A549 (cell line): ENCODE results near the gene ADO. TPM values are rescaled to one million over a fixed set of nuclear protein-coding genes. Genes with fewer than 3 reads are reported as not detected.

Experiments used
- ATAC-seq, 2 experiments: fragments of 200-7000 bp in 1 of 2; fragments of >200 bp in 1 of 2; cut with Nextera tagmentation in 1 of 2; cut with Tn5 transposase in 1 of 2; 3 replicates each; pipeline versions ENCODE4 v1.8.0 to v1.9.1; 2018 to 2020; ENCODE audit warnings: mild to moderate bottlenecking in 1 of 2, moderate library complexity in 1 of 2
- CTCF ChIA-PET: fragments of 300-600 bp; sonication (Branson Sonifier 250); formaldehyde crosslinking; extraction: SDS; loops from one replicate; lab custom pipeline; 2021; ENCODE audit warnings: antibody characterized with exemption, inconsistent platforms; lab: Yijun Ruan, JAX
- POLR2A ChIA-PET: fragments of 350-600 bp; formaldehyde crosslinking; extraction: SDS; loops from one replicate; lab custom pipeline; 2021; ENCODE audit warnings: antibody characterized with exemption, inconsistent platforms; lab: Yijun Ruan, JAX
- DNase-seq, 2 experiments: peaks; one replicate each; pipeline versions ENCODE4 v3.0.0 to v3.0.0-alpha.2; 2011 to 2016; ENCODE audit warnings: low read depth in 1 of 2, low spot score in 1 of 2
- FAIRE-seq: peaks from 2 replicates; lab custom pipeline; 2011; peaks lifted over from hg19 to GRCh38; lab: Jason Lieb, UNC
- H3K27ac ChIP-seq, 2 experiments: fragments of >200 bp; sonication (Bioruptor Twin); formaldehyde crosslinking; 3 replicates each; pipeline ENCODE4 v1.5.1; 2016 to 2017
- H3K4me1 ChIP-seq: fragments of >200 bp; sonication (Bioruptor Twin); formaldehyde crosslinking; 3 replicates; pipeline ENCODE4 v1.6.1; 2016
- H3K4me2 ChIP-seq: fragments of >200 bp; sonication (Bioruptor Twin); formaldehyde crosslinking; 3 replicates; pipeline ENCODE4 v1.6.1; 2016
- H3K4me3 ChIP-seq: fragments of >200 bp; sonication (Bioruptor Twin); formaldehyde crosslinking; 3 replicates; pipeline ENCODE4 v1.5.1; 2016
- H3K9me3 ChIP-seq: fragments of >200 bp; sonication (Bioruptor Twin); formaldehyde crosslinking; 3 replicates; pipeline ENCODE4 v1.6.1; 2016
- BHLHE40 ChIP-seq: IDR thresholded peaks from 2 replicates; pipeline ENCODE4 v1.6.1; 2012; ENCODE audit warnings: low read depth, low read length, inconsistent platforms
- CBX2 ChIP-seq: fragments of 200-600 bp; sonication (generic); IDR thresholded peaks from 2 replicates; pipeline ENCODE4 v1.6.1; 2016; ENCODE audit warnings: low read depth, mild to moderate bottlenecking, borderline replicate concordance
- CBX8 ChIP-seq: fragments of 200-600 bp; sonication (generic); IDR thresholded peaks from 2 replicates; pipeline ENCODE4 v1.6.1; 2016
- CEBPB ChIP-seq, 2 experiments: fragments of >200 bp in 1 of 2; sonication (Bioruptor Twin) in 1 of 2; formaldehyde crosslinking in 1 of 2; IDR thresholded peaks; 2 replicates each; pipeline ENCODE4 v1.6.1; 2012 to 2016
- CHD2 ChIP-seq: fragments of 150-350 bp; IDR thresholded peaks from 2 replicates; pipeline ENCODE4 v1.6.1; 2014; ENCODE audit warnings: low read length; ENCODE audit not compliant: partially characterized antibody
- EHF ChIP-seq: fragments of 250-450 bp; sonication (Bioruptor Pico); IDR thresholded peaks from 2 replicates; pipeline ENCODE4 v1.5.0; 2020; ENCODE audit warnings: mild to moderate bottlenecking
- EHMT2 ChIP-seq: fragments of 200-600 bp; sonication (generic); IDR thresholded peaks from 2 replicates; pipeline ENCODE4 v1.6.1; 2016; ENCODE audit warnings: antibody characterized with exemption, low read depth, mild to moderate bottlenecking, moderate library complexity
- FOSL2 ChIP-seq, 2 experiments: fragments of 450-650 bp in 1 of 2; fragments of >200 bp in 1 of 2; sonication (Bioruptor Twin) in 1 of 2; formaldehyde crosslinking; IDR thresholded peaks; 2 replicates each; pipeline versions ENCODE4 v1.5.0 to v1.6.1; 2016 to 2020; ENCODE audit warnings: mild to moderate bottlenecking in 1 of 2, moderate library complexity in 1 of 2
- FOXS1 ChIP-seq: fragments of 250-450 bp; sonication (Bioruptor Pico); IDR thresholded peaks from 2 replicates; pipeline ENCODE4 v1.5.0; 2020; ENCODE audit warnings: mild to moderate bottlenecking, moderate library complexity
- GATA3 ChIP-seq: IDR thresholded peaks from 2 replicates; pipeline ENCODE4 v1.6.1; 2012; ENCODE audit warnings: borderline replicate concordance
- HOXB5 ChIP-seq: fragments of 250-450 bp; sonication (Bioruptor Pico); IDR thresholded peaks from 2 replicates; pipeline ENCODE4 v1.5.0; 2020; ENCODE audit warnings: mild to moderate bottlenecking, moderate library complexity
- JUN ChIP-seq, 2 experiments: fragments of >200 bp; sonication (Bioruptor Twin); formaldehyde crosslinking; IDR thresholded peaks; 2 replicates in 1 of 2; 3 replicates in 1 of 2; pipeline ENCODE4 v1.6.1; 2016 to 2017
- JUNB ChIP-seq: fragments of >200 bp; sonication (Bioruptor Twin); formaldehyde crosslinking; IDR thresholded peaks from 2 replicates; pipeline ENCODE4 v1.6.1; 2016
- MAFK ChIP-seq: fragments of 450-650 bp; IDR thresholded peaks from 2 replicates; pipeline ENCODE4 v1.6.1; 2014; ENCODE audit not compliant: partially characterized antibody
- MAZ ChIP-seq: fragments of 150-350 bp; IDR thresholded peaks from 2 replicates; pipeline ENCODE4 v1.6.1; 2014; ENCODE audit warnings: antibody characterized with exemption, low read depth, low read length, borderline replicate concordance
- MYC ChIP-seq: IDR thresholded peaks from 2 replicates; pipeline ENCODE4 v1.6.1; 2012; ENCODE audit warnings: mild to moderate bottlenecking, inconsistent platforms, low read length, improper control_type of control experiment, borderline replicate concordance
- POLR2A ChIP-seq: IDR thresholded peaks from 2 replicates; pipeline ENCODE4 v1.6.1; 2012; ENCODE audit warnings: mild to moderate bottlenecking, low read length
- RAD21 ChIP-seq, 2 experiments: fragments of >200 bp in 1 of 2; sonication (Bioruptor Twin) in 1 of 2; formaldehyde crosslinking in 1 of 2; IDR thresholded peaks in 1 of 2; conservative IDR thresholded peaks in 1 of 2; 2 replicates in 1 of 2; 3 replicates in 1 of 2; pipeline ENCODE4 v1.6.1; 2012 to 2018; ENCODE audit warnings: inconsistent platforms in 1 of 2
- RARB ChIP-seq: fragments of 250-450 bp; sonication (Bioruptor Pico); IDR thresholded peaks from 2 replicates; pipeline ENCODE4 v1.8.0; 2021; ENCODE audit warnings: mild to moderate bottlenecking, moderate library complexity
- ZC3H11A ChIP-seq: fragments of 450-650 bp; IDR thresholded peaks from 2 replicates; pipeline ENCODE4 v1.6.1; 2014; ENCODE audit warnings: antibody characterized with exemption, mild to moderate bottlenecking
- ZNF302 ChIP-seq: fragments of 250-450 bp; sonication (Bioruptor Pico); IDR thresholded peaks from 2 replicates; pipeline ENCODE4 v1.9.0; 2021; ENCODE audit warnings: inconsistent platforms, mild to moderate bottlenecking, moderate library complexity
- ZSCAN20 ChIP-seq: fragments of 250-450 bp; sonication (Bioruptor Pico); IDR thresholded peaks from 2 replicates; pipeline ENCODE4 v1.8.0; 2022; ENCODE audit warnings: mild to moderate bottlenecking, moderate library complexity
- WGBS: methylation state at CpG from one replicate; pipeline ENCODE4 v1.1.6; 2017; ENCODE audit errors: missing lambda C conversion rate; 5-methylcytosine and 5-hydroxymethylcytosine counted together
- polyA plus RNA-seq, 4 experiments: library from polyadenylated mRNA; depleted of rRNA in 3 of 4; stranded (reverse); fragments of >200 nt; fragmentation: RNase III in 1 of 4; extraction: RNeasy Plus Mini Kit Qiagen cat#74134 plus additional on column Dnase treatment in 1 of 4; gene quantifications; 2 replicates in 3 of 4; 3 replicates in 1 of 4; pipeline ENCODE4 v1.2.3, GENCODE V29; 2011 to 2017
- TF ChIP-seq, protein P1 (sequence below): fragments of 150-350 bp; IDR thresholded peaks from 2 replicates; pipeline ENCODE4 v1.6.1; 2014; ENCODE audit warnings: low read depth, mild to moderate bottlenecking, low read length
- TF ChIP-seq, protein P2 (sequence below): IDR thresholded peaks from 2 replicates; pipeline ENCODE4 v1.6.1; 2012
- TF ChIP-seq, protein P3 (sequence below): fragments of >200 bp; sonication (Bioruptor Twin); formaldehyde crosslinking; IDR thresholded peaks from 3 replicates; pipeline ENCODE4 v1.6.1; 2016

The ADO gene
- polyA plus RNA-seq, 2 of the 4 experiments (the other 2 are of a cell fraction): 18.8 to 23.2 TPM

DNA sequence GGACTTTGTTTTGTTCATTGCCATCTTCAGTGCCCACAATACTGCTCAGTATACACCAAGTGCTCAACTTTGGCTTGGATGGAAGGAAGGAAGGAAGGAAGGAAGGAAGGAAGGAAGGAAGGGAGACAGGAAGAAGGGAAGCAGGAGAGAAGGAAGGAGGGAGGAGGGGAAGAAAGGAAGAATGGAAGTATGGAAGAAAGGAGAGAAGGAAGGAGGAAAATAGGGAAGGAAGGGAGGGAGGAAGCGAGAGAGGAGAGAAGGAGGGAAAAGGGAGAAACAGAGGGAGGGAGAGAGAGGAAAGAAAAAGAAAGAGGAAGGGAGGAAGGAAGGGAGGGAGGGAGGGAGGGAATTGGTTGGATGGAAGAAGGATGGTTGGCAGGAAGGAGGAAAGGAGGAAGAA is 49.6 kb upstream of the ADO start:
- H3K9me3 ChIP-seq: no peaks in the 10 kb centered on the region
- FAIRE-seq: no peak
- no peak overlapping the region for H3K27ac ChIP-seq
- no peak for TF ChIP-seq ZNF302 (CRISPR knock-in tag)
- no peak for TF ChIP-seq JUNB
- TF ChIP-seq EHMT2: no peak
- TF ChIP-seq, protein P1, sequence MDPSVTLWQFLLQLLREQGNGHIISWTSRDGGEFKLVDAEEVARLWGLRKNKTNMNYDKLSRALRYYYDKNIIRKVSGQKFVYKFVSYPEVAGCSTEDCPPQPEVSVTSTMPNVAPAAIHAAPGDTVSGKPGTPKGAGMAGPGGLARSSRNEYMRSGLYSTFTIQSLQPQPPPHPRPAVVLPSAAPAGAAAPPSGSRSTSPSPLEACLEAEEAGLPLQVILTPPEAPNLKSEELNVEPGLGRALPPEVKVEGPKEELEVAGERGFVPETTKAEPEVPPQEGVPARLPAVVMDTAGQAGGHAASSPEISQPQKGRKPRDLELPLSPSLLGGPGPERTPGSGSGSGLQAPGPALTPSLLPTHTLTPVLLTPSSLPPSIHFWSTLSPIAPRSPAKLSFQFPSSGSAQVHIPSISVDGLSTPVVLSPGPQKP: no peak
- no peak for TF ChIP-seq CHD2
- no peak for TF ChIP-seq CBX2
- no peak for TF ChIP-seq RAD21 (conservative IDR thresholded peaks at IDR 0.05 in 1 of 2, IDR thresholded peaks at IDR 0.05 in 1 of 2)
- no peak for TF ChIP-seq FOSL2 (IDR thresholded peaks at IDR 0.05)
- TF ChIP-seq FOSL2 (CRISPR knock-in tag; IDR thresholded peaks at IDR 0.05): no peak
- no peak for TF ChIP-seq GATA3
- TF ChIP-seq FOXS1 (CRISPR knock-in tag): no peak
- TF ChIP-seq POLR2A: no peak
- TF ChIP-seq HOXB5 (CRISPR knock-in tag): no peak
- TF ChIP-seq CBX8: no peak
- TF ChIP-seq CEBPB (IDR thresholded peaks at IDR 0.05): no peak
- TF ChIP-seq JUN (IDR thresholded peaks at IDR 0.05): no peak
- TF ChIP-seq, all 56 proteins: peak for 0
- H3K4me1 ChIP-seq: no peaks in the 10 kb centered on the region
- CTCF ChIA-PET: interaction anchor here (1.3 kb wide), 1 partner anchor 17 kb away, joined by 3 read pairs; no protein-coding TSS in a partner anchor
- ATAC-seq (no peak), DNase-seq (no peak)
- no peak overlapping the region for H3K4me3 ChIP-seq
- WGBS: 50% methylated on average over 1 of the region's 1 CpG
- no peak overlapping the region for H3K4me2 ChIP-seq
- POLR2A ChIA-PET: no interaction called here

DNA sequence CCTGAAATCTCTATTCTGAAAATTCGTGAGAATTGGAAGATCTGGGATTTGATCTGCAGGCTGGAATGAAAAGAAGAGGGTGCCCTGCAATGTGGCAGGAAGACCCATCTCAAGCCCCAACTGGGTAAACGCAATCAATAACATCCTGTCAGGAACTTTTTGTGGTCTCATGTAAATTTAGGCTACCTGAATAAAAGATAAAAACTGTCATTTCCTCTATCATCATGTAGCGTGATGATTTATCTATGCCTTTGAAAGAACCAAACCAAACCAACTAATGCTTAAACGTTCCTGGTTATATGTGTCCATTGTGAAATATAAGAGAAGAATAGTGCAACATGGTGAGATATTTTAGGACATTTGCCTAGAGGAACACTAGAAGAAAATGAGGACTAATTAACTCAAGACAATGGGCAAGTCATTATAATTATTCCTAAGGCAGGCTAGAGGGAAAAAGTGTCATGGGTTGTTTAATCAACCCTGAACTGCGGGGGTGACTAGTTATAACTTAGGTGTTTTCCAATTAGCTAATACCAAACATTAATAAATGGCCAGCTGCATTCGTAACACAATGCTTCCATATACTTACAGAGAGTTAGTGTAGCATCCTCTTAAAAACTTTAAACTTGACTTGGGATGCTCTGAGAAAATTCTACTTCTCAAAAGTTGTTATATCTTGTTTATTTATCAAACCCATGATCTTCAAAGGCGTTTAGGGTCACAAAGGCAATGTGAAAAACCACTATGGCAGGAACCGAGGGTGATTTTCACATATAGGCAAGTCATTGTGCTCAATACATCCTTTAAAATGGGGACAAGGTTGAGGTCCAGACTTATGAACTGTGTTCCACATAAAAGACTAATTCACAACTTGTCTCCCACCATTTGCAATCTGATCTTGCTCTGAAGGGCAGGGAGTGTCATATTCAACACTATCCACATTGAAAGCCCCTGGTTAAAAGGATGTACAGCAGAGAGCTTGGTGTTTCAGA is 48.6 kb upstream of the ADO start:
- Histone ChIP-seq H3K27ac (no peak overlapping the region), H3K9me3 (no peaks in the 10 kb centered on the region), H3K4me2 (no peak overlapping the region), H3K4me3 (no peak overlapping the region), H3K4me1 (no peaks in the 10 kb centered on the region)
- 17% methylated on average over 8 of the region's 8 CpGs for WGBS
- POLR2A ChIA-PET: no interaction called here
- CTCF ChIA-PET: no interaction called here
- DNase-seq: no peak
- no peak for TF ChIP-seq FOSL2 (IDR thresholded peaks at IDR 0.05)
- no peak for TF ChIP-seq FOSL2 (CRISPR knock-in tag; IDR thresholded peaks at IDR 0.05)
- no peak for TF ChIP-seq ZSCAN20 (CRISPR knock-in tag)
- TF ChIP-seq, protein P2, sequence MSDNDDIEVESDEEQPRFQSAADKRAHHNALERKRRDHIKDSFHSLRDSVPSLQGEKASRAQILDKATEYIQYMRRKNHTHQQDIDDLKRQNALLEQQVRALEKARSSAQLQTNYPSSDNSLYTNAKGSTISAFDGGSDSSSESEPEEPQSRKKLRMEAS: no peak
- no peak for TF ChIP-seq MAFK
- no peak for TF ChIP-seq ZC3H11A
- TF ChIP-seq MYC: no peak
- no peak for TF ChIP-seq JUNB
- ATAC-seq: no peak
- FAIRE-seq: no peak

DNA sequence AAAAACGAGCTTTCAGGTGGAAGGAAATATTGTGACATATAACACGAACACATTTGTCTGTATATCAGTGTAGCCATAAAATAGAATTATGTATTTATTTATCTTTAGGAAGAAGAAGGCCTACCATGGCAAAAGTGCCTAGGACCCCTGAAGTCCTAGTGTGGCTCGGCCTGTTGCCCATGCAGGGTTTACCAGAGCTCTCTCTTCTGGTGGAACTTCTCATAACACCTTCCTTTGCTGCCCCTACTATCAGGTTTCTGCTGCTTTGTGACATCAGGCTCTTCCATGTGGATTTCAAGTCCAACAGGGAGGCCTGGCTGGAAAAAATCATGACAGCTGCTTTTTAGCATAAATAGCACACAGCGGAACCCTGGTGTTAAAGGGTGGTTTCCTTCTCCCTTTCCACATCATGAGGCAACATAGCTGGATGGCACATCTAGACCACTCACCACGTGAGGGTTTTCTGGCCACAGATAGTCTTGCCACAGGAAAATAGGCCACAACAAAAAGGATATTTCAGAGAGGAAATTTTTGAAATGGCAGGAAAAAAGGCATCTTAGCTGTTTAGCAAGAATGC is 44.8 kb upstream of the ADO start:
- H3K9me3 ChIP-seq: no peaks in the 10 kb centered on the region
- H3K4me2 ChIP-seq: no peak overlapping the region
- WGBS: 38% methylated on average over 5 of the region's 5 CpGs
- FAIRE-seq (no peak), ATAC-seq (no peak), DNase-seq (no peak)
- TF ChIP-seq EHMT2: no peak
- no peak for TF ChIP-seq EHF (CRISPR knock-in tag)
- no peak for TF ChIP-seq ZSCAN20 (CRISPR knock-in tag)
- no peak for TF ChIP-seq POLR2A
- TF ChIP-seq, protein P2: no peak
- TF ChIP-seq CBX2: no peak
- TF ChIP-seq MAZ: no peak
- TF ChIP-seq ZC3H11A: no peak
- TF ChIP-seq, protein P1: no peak
- no peak for TF ChIP-seq RARB (CRISPR knock-in tag)
- TF ChIP-seq BHLHE40: no peak
- TF ChIP-seq, protein P3, sequence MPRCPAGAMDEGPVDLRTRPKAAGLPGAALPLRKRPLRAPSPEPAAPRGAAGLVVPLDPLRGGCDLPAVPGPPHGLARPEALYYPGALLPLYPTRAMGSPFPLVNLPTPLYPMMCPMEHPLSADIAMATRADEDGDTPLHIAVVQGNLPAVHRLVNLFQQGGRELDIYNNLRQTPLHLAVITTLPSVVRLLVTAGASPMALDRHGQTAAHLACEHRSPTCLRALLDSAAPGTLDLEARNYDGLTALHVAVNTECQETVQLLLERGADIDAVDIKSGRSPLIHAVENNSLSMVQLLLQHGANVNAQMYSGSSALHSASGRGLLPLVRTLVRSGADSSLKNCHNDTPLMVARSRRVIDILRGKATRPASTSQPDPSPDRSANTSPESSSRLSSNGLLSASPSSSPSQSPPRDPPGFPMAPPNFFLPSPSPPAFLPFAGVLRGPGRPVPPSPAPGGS: no peak
- TF ChIP-seq HOXB5 (CRISPR knock-in tag): no peak
- no peaks in the 10 kb centered on the region for H3K4me1 ChIP-seq
- no peak overlapping the region for H3K4me3 ChIP-seq
- ChIA-PET CTCF (no interaction called here), POLR2A (no interaction called here)
- H3K27ac ChIP-seq: no peak overlapping the region
